A673 (cell line): ENCODE measurements around the gene LRRC47. TPM values are rescaled to one million over a fixed set of nuclear protein-coding genes. Genes with fewer than 3 reads are reported as not detected.

Experiments used
- BruUV-seq: library from RNA; stranded (reverse); fragments of 400-500 nt; replicated peaks from 2 replicates; lab custom pipeline; 2021; lab: Mats Ljungman, UMichigan
- CTCF ChIA-PET: fragments of 300-600 bp; sonication (Branson Sonifier 250); formaldehyde crosslinking; loops from one replicate; lab custom pipeline; 2022; ENCODE audit warnings: antibody characterized with exemption; lab: Charles Lee
- POLR2A ChIA-PET: fragments of 300-600 bp; sonication (Branson Sonifier 250); formaldehyde crosslinking; loops from one replicate; lab custom pipeline; 2022; ENCODE audit warnings: antibody characterized with exemption; ENCODE audit not compliant: low non-redundant PET; lab: Charles Lee
- DNase-seq: peaks from one replicate; pipeline ENCODE4 v3.0.0-alpha.2; 2015; ENCODE audit warnings: low spot score
- H3K27ac ChIP-seq: fragments of 200-600 bp; sonication (generic); 2 replicates; pipeline ENCODE4 v1.5.1; 2016; ENCODE audit warnings: mixed run types, low read depth, mild to moderate bottlenecking, mixed read lengths, antibody characterized with exemption, low read length; ENCODE audit not compliant: poor library complexity, severe bottlenecking
- H3K27me3 ChIP-seq: fragments of 200-600 bp; sonication (generic); replicated peaks from 2 replicates; pipeline ENCODE4 v1.6.1; 2017; ENCODE audit warnings: mixed run types, low read depth, mild to moderate bottlenecking, mixed read lengths, antibody characterized with exemption, low read length; ENCODE audit not compliant: insufficient read depth, poor library complexity
- H3K36me3 ChIP-seq: fragments of 200-600 bp; sonication (generic); 2 replicates; pipeline ENCODE4 v1.6.1; 2016; ENCODE audit warnings: mixed run types, mild to moderate bottlenecking, mixed read lengths, antibody characterized with exemption, low read length; ENCODE audit not compliant: insufficient read depth, poor library complexity, severe bottlenecking
- H3K4me1 ChIP-seq: fragments of 200-600 bp; sonication (generic); 2 replicates; pipeline ENCODE4 v1.6.1; 2017; ENCODE audit warnings: mixed run types, mild to moderate bottlenecking, mixed read lengths, antibody characterized with exemption, low read length; ENCODE audit not compliant: insufficient read depth, poor library complexity, severe bottlenecking
- H3K4me3 ChIP-seq: fragments of 200-600 bp; sonication (generic); 2 replicates; pipeline ENCODE4 v1.5.1; 2016; ENCODE audit warnings: low read depth, mixed run types, mild to moderate bottlenecking, mixed read lengths, low read length; ENCODE audit not compliant: poor library complexity, severe bottlenecking
- H3K9me3 ChIP-seq: fragments of 200-600 bp; sonication (generic); 2 replicates; pipeline ENCODE4 v1.6.1; 2016; ENCODE audit warnings: mixed run types, low read depth, mild to moderate bottlenecking, mixed read lengths, antibody characterized with exemption, low read length; ENCODE audit not compliant: poor library complexity, severe bottlenecking
- EZH2 ChIP-seq: fragments of 200-600 bp; sonication (generic); IDR thresholded peaks from 2 replicates; pipeline ENCODE4 v1.6.1; 2017; ENCODE audit warnings: borderline replicate concordance, low read depth, mild to moderate bottlenecking, mixed read lengths, antibody characterized with exemption, low read length; ENCODE audit not compliant: poor library complexity, severe bottlenecking
- intact Hi-C: fragments of 100-400 bp; cut with micrococcal nuclease; formaldehyde crosslinking; loops from one replicate; pipeline ENCODE4 v1.10.0; 2022; ENCODE audit not compliant: unreplicated experiment
- total RNA-seq: library from RNA; stranded (reverse); gene quantifications from 2 replicates; pipeline ENCODE4 v1.2.3, GENCODE V29; 2021
- TF ChIP-seq, protein P1 (sequence below): fragments of 300-800, 200-600 bp; sonication (generic); conservative IDR thresholded peaks from 2 replicates; pipeline ENCODE4 v1.5.1; 2017; ENCODE audit warnings: low read depth, mild to moderate bottlenecking, antibody characterized with exemption, low read length, moderate library complexity, mixed read lengths

Gene LRRC47
- total RNA-seq, 1 experiment from 2014 or later: 86.7 TPM

DNA sequence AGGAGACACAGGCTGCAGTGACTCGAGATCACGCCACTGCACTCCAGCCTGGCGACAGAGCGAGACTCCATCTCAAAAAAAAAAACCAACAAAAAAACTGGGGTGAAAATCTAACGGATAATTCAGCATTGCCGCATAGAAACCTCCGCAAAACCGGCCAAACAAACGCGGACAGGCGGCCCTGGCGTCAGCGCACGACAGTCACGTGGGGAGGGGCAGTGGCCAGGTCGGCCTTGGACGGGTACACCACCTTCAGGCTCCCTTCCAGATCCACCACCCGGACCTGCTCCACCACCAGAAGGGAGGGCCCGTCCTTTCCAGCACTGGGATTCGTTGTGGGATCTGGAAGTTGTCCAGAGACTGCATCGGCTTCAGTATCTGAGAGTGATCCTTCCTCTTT, 15.4 kb downstream of the LRRC47 start:
- no peak overlapping the region for H3K27ac ChIP-seq
- BruUV-seq: no TSS peak

DNA sequence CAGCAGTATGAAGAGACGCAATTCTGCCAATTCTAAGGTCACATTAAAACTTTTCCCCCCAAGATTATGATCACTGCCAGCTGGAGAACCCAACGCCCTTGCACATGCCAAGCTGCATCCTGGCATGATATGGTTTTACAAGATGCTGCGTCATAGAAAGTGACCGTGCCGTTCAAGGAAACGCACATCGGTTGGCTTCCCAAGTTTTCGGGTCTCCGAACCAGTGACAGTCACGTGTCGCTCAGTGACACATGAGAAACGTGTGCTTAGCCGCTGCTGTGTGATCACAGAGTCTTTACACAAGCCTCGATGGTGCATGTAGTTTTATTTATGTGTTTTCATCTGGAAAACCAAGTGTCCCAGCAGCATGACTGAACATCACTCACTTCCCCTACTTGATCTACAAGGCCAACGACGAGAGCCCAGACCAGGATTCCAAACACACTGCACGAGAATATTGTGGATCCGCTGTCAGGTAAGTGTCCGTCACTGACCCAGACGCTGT, 16.3 kb downstream of the LRRC47 start:
- no peaks in the 10 kb centered on the region for H3K9me3 ChIP-seq
- no peaks in the 10 kb centered on the region for H3K27me3 ChIP-seq
- peaks cover 61% of the 10 kb centered on the region for H3K36me3 ChIP-seq
- CTCF ChIA-PET: no interaction called here
- DNase-seq: no peak
- no peaks in the 10 kb centered on the region for H3K4me1 ChIP-seq
- BruUV-seq: no TSS peak
- H3K27ac ChIP-seq: no peak overlapping the region
- POLR2A ChIA-PET: no interaction called here
- H3K4me3 ChIP-seq: no peak overlapping the region
- TF ChIP-seq, protein P1, sequence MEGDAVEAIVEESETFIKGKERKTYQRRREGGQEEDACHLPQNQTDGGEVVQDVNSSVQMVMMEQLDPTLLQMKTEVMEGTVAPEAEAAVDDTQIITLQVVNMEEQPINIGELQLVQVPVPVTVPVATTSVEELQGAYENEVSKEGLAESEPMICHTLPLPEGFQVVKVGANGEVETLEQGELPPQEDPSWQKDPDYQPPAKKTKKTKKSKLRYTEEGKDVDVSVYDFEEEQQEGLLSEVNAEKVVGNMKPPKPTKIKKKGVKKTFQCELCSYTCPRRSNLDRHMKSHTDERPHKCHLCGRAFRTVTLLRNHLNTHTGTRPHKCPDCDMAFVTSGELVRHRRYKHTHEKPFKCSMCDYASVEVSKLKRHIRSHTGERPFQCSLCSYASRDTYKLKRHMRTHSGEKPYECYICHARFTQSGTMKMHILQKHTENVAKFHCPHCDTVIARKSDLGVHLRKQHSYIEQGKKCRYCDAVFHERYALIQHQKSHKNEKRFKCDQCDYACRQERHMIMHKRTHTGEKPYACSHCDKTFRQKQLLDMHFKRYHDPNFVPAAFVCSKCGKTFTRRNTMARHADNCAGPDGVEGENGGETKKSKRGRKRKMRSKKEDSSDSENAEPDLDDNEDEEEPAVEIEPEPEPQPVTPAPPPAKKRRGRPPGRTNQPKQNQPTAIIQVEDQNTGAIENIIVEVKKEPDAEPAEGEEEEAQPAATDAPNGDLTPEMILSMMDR: no peak
- TF ChIP-seq EZH2: no peak
- intact Hi-C loops: no loop called here

More for the DNA sequence above, 15.4 kb downstream of the LRRC47 start:
- Histone ChIP-seq H3K4me3 (no peak overlapping the region), H3K9me3 (no peaks in the 10 kb centered on the region), H3K36me3 (peaks cover 62% of the 10 kb centered on the region), H3K27me3 (no peaks in the 10 kb centered on the region), H3K4me1 (no peaks in the 10 kb centered on the region)
- CTCF ChIA-PET: no interaction called here
- intact Hi-C loops: no loop called here
- POLR2A ChIA-PET: no interaction called here
- no peak for DNase-seq
- TF ChIP-seq, protein P1: no peak
- TF ChIP-seq EZH2: no peak

DNA sequence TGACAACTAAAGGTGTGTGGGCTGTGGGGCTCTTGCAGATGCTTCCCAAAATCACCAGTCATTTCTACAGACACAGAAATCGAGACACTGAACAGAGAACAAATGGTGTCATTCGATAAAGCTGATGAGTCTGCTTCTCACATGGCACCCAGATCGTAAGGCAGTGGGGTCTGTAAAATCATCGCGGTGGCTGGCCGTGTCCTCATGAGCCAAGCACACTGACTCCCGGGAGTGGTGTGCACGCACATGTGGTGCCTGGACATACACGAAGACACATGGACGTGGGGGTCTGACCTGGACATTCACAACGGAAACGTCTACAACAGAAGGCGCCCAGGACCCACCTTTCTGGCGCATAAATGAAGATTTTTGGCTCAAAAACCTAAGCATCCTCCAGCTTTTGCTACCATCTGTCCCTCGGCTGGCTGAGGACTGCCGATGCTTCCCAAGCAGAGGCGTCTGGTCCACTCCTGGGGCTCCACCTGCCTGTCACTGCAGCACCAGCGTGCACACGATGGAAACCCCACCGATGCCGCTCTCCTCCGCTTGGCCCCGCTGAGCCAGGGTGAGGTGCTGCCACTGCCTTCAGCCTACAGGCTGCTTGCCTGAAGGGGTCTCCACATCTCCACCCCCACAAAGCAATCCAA, 16.9 kb downstream of the LRRC47 start:
- Histone ChIP-seq H3K9me3 (no peaks in the 10 kb centered on the region), H3K4me3 (no peak overlapping the region), H3K27me3 (no peaks in the 10 kb centered on the region), H3K4me1 (no peaks in the 10 kb centered on the region), H3K36me3 (peaks cover 55% of the 10 kb centered on the region), H3K27ac (no peak overlapping the region)
- no TSS peak for BruUV-seq
- POLR2A ChIA-PET: no interaction called here
- intact Hi-C loops: no loop called here
- CTCF ChIA-PET: no interaction called here
- TF ChIP-seq, protein P1: no peak
- TF ChIP-seq EZH2: no peak
- DNase-seq: no peak
